Measurements from ENCODE around the gene AOX1. TPM values are rescaled to one million over a fixed set of nuclear protein-coding genes. Genes with fewer than 3 reads are reported as not detected.

Gene AOX1
- total RNA-seq, 4 donors from 2014 or later: 18.3 to 67.5 (median 18.8) TPM

DNA sequence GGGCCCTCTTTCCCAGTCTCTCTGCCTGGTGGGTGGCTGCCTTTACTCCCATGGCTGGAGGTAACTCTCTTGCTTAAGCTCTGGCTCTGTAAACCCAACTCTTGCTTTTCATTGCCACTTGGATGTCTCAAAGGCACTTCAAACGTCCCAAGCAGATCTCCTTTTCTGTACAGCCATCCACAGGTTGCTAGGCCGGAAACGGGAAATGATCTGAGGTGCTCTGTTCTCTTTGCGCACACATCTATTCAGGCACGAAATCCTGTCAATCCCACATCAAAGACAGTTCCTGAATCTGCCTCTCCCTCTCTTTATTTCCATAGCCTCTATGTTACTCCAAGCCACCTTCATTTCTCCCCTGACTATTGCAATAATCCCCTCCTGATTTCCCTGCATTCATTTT, 87.4 kb downstream of the AOX1 start:
- no peak for DNase-seq (ENCODE audit: low spot score in 2 of 2)
- H3K4me3 ChIP-seq (ENCODE audit: low read depth, poor library complexity, severe bottlenecking): no peak overlapping the region
- TF ChIP-seq POLR2A (IDR thresholded peaks at IDR 0.05): no peak
- TF ChIP-seq, protein P1, sequence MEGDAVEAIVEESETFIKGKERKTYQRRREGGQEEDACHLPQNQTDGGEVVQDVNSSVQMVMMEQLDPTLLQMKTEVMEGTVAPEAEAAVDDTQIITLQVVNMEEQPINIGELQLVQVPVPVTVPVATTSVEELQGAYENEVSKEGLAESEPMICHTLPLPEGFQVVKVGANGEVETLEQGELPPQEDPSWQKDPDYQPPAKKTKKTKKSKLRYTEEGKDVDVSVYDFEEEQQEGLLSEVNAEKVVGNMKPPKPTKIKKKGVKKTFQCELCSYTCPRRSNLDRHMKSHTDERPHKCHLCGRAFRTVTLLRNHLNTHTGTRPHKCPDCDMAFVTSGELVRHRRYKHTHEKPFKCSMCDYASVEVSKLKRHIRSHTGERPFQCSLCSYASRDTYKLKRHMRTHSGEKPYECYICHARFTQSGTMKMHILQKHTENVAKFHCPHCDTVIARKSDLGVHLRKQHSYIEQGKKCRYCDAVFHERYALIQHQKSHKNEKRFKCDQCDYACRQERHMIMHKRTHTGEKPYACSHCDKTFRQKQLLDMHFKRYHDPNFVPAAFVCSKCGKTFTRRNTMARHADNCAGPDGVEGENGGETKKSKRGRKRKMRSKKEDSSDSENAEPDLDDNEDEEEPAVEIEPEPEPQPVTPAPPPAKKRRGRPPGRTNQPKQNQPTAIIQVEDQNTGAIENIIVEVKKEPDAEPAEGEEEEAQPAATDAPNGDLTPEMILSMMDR (IDR thresholded peaks at IDR 0.05): no peak
- WGBS, 2 donors: 86 to 90% methylated on average over 5 of the region's 5 CpGs
- intact Hi-C loops (cut with DNase I; ENCODE audit: low total_unique reads): no loop called here

DNA sequence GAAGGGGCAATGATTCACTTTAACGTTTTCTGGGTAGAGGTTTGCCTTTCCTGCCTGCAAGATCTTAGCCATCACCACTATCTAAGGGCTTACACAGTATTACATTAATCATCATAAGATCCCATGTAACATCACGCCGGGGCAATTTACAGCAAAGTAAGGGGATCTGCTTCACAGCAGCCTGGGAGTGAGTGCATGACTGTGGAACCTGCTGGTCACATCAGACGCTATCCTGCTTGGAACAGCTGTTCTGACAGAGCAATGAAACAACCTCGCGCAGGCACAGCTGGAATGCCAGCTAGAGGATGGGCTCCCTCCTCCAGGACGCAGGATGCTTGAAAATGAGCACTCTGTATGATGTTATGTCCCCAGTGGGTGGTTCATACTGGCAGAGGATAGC, 89.0 kb downstream of the AOX1 start:
- intact Hi-C loops (cut with DNase I; ENCODE audit: low total_unique reads): no loop called here
- no peak overlapping the region for H3K4me3 ChIP-seq (ENCODE audit: low read depth, poor library complexity, severe bottlenecking)
- DNase-seq (ENCODE audit: low spot score in 2 of 2): no peak
- 71 to 78% methylated on average over 7 of the region's 7 CpGs for WGBS, 2 donors
- TF ChIP-seq POLR2A (IDR thresholded peaks at IDR 0.05): no peak
- TF ChIP-seq, protein P1 (IDR thresholded peaks at IDR 0.05): no peak

DNA sequence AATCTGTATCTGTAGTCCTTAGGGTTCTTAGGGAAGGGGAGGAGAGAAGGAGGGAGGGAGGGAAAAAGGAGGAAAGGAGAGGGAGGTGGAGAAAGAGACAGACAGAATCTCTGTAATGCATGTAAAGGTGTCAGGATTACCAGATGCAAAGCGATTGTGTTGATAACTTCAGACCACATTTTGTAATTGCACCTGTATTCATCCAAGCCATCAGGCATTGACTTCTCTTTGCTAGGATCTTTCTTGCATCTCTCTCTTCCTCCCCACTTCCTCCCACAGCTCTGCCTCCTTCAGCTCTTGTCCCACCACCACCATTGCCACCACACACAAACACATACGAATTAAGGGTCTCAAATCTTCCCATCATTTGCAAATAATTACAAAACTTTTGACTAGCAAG, 91.4 kb downstream of the AOX1 start:
- TF ChIP-seq POLR2A (IDR thresholded peaks at IDR 0.05): no peak
- TF ChIP-seq, protein P1 (IDR thresholded peaks at IDR 0.05): no peak
- no peak overlapping the region for H3K4me3 ChIP-seq (ENCODE audit: low read depth, poor library complexity, severe bottlenecking)
- WGBS, 2 donors: 74 to 75% methylated on average over 2 of the region's 2 CpGs
- intact Hi-C loops (cut with DNase I; ENCODE audit: low total_unique reads): no loop called here
- no peak for DNase-seq (ENCODE audit: low spot score in 2 of 2)

DNA sequence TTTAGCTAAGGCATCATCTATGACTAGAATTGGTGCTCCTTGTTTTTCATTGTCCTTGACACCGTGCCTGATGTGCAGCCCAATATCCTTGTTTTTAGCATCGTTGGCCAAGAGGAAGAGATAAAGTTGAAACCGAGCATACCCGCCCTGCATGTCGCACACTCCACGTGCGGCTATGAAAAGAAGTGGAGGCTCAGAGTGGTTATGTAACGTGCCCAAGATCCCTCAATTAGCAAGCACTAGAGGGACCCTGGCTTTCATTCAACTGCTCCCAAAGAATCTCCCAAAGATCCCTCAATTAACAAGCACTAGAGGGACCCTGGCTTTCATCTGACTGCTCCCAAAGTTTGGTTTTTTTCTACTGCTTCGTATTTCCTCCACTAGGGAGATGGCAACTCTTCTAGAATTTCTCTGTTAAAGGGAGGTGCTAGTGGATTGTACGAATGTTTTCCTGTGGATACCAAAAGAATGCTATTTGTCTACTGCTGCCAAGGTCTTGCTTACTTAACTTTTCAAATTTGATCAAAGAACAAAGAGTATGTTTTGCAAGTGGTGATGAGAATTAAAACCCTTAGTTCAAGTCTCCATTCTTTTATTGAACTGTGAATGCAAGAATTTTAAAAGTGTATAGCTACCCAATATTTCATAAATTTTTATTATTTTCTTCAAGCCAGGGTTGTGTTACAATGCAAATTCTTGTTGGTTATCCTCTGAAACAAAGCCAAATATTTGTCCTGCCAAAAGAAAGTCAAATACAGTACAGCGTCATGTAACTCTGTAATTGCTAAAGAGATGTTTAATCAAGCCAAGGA, 92.1 kb downstream of the AOX1 start:
- intact Hi-C loops (cut with DNase I; ENCODE audit: low total_unique reads): no loop called here
- TF ChIP-seq POLR2A (IDR thresholded peaks at IDR 0.05): no peak
- TF ChIP-seq, protein P1 (IDR thresholded peaks at IDR 0.05): no peak
- H3K4me3 ChIP-seq (ENCODE audit: low read depth, poor library complexity, severe bottlenecking): no peak overlapping the region
- DNase-seq (ENCODE audit: low spot score in 2 of 2): peak in 1 of 2 donors; percentile 26
- 57 to 62% methylated on average over 11 of the region's 11 CpGs for WGBS, 2 donors

DNA sequence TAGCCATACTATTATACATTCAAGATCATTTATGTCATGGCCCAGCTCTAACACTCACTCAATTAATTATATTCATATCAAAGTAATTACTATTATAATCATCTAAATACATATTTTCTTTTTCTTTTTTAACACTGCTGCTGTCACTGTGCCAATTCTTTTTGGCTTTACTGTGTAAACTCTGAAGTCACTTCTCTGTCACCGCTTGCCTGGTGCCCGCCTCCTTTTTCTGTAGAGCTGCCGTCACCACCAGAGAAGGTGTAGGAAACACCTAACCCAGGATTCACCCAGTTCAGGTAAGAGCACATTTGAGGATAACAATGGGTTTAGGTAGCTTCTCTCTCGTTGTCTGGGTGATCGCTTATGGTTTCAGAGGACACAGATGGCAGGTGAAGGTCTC, 93.3 kb downstream of the AOX1 start:
- no peak for TF ChIP-seq POLR2A (IDR thresholded peaks at IDR 0.05)
- TF ChIP-seq, protein P1 (IDR thresholded peaks at IDR 0.05): no peak
- intact Hi-C loops (cut with DNase I; ENCODE audit: low total_unique reads): no loop called here
- DNase-seq (ENCODE audit: low spot score in 2 of 2): no peak
- 70 to 74% methylated on average over 5 of the region's 5 CpGs for WGBS, 2 donors
- H3K4me3 ChIP-seq (ENCODE audit: low read depth, poor library complexity, severe bottlenecking): no peak overlapping the region

DNA sequence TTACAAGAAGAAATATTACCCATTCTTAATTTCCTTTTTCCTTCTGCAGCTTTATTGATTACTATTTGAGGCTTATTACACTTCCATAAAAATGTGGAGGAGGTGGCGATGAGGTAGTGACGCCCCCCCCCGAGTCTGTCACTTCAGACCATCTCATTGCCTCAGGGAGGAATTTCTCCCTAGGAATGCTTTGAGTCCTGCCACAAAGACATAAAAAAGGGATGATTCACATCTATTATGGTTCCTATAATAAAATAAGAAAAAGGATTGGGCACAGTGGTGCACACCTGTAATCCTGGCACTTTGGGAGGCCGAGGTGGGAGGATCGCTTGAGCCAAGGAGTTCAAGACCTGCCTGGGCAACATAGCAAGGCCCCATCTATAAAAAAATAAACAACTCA, 93.7 kb downstream of the AOX1 start:
- intact Hi-C loops (cut with DNase I; ENCODE audit: low total_unique reads): no loop called here
- 59 to 75% methylated on average over 5 of the region's 5 CpGs for WGBS, 2 donors

More for the DNA sequence above, 93.7 kb downstream of the AOX1 start:
- no peak for TF ChIP-seq POLR2A (IDR thresholded peaks at IDR 0.05)
- no peak overlapping the region for H3K4me3 ChIP-seq (ENCODE audit: low read depth, poor library complexity, severe bottlenecking)
- DNase-seq (ENCODE audit: low spot score in 2 of 2): no peak

All from lower leg skin (tissue), 4 donors.